NCI-H2081 treated with DMSO at 0.1 percent for 48 hours (cell line): ENCODE measurements around the gene C1orf198.

Experiments used
- DNase-seq: peaks from one replicate; lab custom pipeline; 2025; lab: John Stamatoyannopoulos, UW

C1orf198 gene

DNA sequence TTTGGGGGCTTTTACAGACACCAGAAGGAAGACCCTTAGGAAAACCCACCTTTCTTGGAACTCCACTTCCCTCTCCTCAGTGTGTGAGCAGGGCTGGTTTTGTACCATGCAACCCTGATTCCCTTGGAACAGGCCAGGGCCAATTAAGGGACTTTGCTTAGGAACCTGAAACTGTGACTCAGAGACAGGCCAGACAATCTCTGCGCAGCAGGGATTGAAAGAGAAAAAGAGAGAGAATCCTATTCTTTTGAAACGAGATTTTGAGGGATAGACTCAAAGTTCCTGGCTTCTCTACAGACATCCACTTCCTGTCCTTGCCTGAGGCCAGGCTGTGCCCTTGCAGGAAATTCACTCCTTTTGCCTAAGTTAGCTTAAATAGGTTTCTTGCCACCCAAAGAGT, 23.1 kb upstream of the C1orf198 start:
- no peak for DNase-seq

- DNase-seq, result no peak
Measured at GRCh38 chr1:230884646-230885045, 16.3 kb upstream of the C1orf198 start.

GRCh38 chr1:230883967-230884366, 15.6 kb upstream of the C1orf198 start:
- DNase-seq, result no peak

DNA sequence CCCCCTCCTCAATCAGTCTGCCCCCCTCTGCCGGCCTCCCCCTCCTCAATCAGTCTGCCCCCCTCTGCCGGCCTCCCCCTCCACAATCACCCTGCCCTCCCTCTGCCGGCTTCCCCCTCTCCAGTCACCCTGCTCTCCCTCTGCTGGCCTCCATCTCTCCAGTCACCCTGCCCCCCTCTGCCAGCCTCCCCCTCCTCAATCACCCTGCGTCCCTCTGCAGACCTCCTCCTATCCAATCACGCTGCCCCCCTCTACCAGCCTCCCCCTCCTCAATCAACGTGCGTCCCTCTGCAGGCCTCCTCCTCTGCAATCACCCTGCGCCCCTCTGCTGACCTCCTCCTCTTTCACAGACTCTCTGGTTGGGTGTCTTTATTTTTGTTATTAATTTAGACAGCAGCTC, 11.5 kb upstream of the C1orf198 start:
- no peak for DNase-seq

- no peak for DNase-seq
Measured at GRCh38 chr1:230878591-230878990, 10.3 kb upstream of the C1orf198 start.

GRCh38 chr1:230877924-230878590, 9.7 kb upstream of the C1orf198 start:
- no peak for DNase-seq

GRCh38 chr1:230877146-230877923, 9.0 kb upstream of the C1orf198 start:
- no peak for DNase-seq

DNA sequence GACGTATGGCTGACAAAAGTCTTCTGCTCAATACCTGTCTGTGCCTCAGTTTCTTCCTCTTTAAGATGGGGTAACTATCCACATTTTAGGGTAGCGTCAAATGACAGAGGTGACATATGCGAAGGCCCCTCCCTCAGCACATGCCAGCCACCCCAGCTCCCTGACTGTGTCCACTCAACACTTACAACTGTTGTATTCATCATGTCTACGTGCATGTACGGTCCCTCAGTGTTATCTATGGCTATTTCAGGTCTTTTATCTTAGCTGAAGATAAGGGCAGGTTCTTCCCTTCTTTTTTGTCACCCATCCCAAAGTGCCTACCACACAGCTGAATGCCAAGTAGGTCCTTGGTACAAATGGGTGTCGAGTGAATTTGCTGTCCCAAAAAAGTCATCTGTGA, 8.3 kb upstream of the C1orf198 start:
- no peak for DNase-seq

GRCh38 chr1:230875370-230875769, 7.0 kb upstream of the C1orf198 start:
- DNase-seq, result no peak

GRCh38 chr1:230870916-230871315, 2.6 kb upstream of the C1orf198 start:
- DNase-seq, result no peak

- no peak for DNase-seq
Measured at GRCh38 chr1:230869500-230869899, 1.2 kb upstream of the C1orf198 start.

DNA sequence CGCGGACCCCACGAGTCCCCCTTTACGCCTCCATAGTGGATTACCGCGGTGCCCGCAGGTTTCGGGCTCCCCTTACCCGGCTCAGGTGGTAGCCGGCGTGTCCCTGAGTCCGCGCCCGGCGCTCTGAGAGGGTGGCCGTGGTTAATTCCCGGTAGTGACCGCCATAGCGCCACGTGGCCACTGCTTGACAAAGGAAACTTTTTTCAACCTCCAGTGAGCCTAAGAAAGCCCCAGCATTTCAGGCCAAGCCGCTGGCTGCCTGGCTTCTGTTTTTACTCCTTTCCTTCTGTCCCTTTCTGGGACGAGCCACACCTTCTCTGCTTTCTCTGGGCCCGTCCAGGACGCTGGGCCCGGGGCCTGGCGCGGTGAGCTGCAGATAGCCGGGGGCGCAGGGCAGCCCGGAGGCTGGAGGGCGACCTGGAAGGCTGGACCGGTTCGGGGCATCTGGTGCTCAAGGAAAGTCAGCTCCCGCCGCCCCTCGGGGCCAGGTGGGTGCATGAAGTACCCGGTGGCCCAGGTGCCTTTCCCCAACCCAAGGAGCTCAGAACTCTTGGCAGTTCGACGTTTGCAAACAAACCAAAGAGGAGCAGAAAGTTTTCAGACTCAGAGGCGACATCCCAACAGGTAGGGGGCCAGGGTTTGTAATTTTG, 540 bp upstream of the C1orf198 start:
- DNase-seq, result no peak

GRCh38 chr1:230867101-230867902, 1.0 kb downstream of the C1orf198 start:
- no peak for DNase-seq

GRCh38 chr1:230866171-230867070, 1.9 kb downstream of the C1orf198 start:
- DNase-seq, result no peak

DNA sequence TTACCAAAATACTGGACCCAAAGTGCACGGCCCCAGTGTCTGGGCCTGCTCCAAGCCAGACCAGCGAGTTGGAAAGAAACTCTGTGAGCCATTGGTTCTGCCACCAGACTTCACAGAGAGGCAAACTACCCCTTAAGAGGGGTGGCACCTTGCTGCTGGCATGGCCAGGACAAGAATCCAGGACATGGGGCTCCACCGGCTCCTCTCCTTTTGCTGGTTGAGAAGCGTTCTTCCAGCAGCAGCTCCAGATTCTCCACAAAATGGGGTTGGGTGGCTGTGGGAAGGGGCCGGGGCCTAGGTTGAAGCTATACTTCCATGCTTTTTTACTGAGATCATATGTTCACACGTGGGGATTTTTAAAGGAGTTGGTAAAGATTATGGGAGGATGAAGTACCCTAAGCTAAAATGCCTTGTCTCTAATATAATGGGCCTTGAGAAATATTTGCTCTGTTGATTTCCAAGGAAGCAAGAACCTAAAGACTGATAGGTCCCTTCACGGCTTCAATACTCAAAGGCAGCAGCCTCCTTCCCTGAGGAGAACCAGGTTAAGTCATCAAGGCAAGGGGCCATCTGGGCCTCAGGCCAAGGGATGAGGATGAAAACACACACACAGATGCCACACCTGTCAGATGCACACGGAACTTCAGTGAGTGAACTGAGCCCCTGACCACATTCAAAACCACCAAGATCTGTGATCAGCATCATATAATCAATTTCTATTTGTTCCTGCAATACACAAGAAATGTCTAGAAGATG, 3.1 kb downstream of the C1orf198 start:
- DNase-seq, result no peak

DNA sequence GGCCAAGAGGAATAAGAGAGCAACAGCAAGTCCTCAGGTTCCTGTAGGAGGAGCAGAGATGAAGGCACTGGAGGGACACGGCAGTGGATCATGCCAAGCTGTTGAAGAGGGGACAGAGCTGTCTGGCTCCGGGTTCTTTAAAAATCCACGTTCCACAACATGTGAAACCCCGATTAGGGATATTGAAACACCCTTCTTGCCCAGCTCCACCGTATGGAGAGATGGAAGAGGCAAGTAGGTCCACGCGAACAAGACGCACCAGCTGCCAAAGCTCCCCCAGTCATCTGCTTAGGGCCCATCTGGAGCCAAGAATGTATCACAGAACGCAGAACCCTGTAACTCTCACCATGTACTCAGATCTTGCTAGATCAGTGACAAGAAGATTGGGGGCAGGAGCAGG, 3.9 kb downstream of the C1orf198 start:
- DNase-seq, result no peak

DNA sequence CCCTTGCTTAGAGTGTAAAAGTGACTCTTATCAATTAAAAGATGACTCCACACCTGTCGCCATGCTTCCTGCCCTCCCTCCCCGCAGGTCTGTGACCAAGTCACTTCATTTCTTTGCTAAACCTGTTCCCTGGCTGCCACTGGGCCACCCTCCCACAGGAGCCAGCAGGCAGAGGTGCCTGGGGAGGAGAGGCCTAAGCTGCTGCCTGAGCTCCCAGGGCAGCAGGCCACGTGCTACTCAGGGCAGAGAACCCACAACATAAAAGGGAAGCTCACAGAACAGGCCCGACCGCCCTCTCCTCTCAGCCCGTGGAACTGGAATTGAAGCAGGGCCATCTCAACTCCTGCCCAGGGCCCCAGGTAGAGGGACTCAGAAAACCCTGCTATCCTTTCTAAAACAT, 4.9 kb downstream of the C1orf198 start:
- DNase-seq, result no peak

DNA sequence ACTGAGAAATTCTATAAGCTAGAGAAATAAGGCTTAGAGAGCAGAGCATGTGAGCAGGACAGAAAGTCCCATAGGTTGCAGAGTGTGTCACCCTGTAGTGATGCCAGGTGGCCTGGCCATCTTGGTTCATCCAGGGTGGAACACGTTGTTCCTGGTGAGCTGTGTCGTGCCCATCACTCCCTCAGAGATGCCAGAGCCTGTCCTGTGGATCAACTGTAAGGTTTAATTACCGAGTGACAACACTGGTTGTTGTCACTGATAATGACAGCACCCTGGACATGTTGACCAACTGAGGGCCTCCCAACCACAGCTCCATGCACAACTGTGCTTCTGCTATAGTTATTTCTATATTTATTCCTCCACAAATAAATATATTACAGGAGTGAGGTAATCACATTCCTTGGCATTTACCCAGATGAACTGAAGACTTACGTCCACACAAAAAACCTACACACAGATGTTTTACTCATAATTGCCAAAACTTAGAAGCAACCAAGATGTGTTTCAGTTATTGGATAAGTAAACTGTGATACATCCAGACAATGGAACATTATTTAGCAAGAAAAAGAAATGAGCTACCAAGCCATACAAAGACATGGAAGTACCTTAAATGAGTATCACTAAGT, 6.2 kb downstream of the C1orf198 start:
- no peak for DNase-seq

DNA sequence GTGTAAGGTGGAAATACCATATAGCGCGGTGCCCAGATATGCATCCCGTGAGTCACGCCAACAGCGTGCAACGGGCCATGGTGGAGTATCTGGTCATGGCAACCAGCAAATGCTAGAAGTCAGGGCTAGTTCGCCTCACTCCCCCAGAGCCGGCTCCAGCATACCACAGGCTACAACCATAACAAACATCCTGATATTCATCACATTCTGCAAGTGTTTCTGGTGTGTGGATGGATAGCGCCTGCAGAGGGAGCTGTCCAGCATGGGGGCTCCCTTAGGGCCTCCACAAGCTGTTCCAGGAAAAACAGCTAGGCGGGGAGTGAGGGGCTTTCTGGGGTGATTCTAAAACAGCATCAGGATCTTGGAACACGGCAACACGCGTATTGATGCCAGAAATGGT, 6.8 kb downstream of the C1orf198 start:
- no peak for DNase-seq
